Measurements from ENCODE around the gene CARD6. TPM values are rescaled to one million over a fixed set of nuclear protein-coding genes. Genes with fewer than 3 reads are reported as not detected.

Gene CARD6
- total and polyA plus RNA-seq, 9 of the 15 experiments (the other 6 are each of a cell fraction or from before 2014, with no cell fraction given) = 3.5 to 8.3 (median 5.9) TPM

- TF ChIP-seq ZNF124 (CRISPR knock-in tag; IDR thresholded peaks at IDR 0.05) = no peak
Measured at GRCh38 chr5:40906351-40906751, 65.2 kb downstream of the CARD6 start (continued).

GRCh38 chr5:40909264-40909663 lies 68.1 kb downstream of the CARD6 start, which contains the start of gene C7:
C7 (plus strand) TSS chr5:40909497; CDS start chr5:40909611, 114 bp downstream.
- ATAC-seq (peak; percentile 32), FAIRE-seq (no peak), DNase-seq (ENCODE audit: extremely low read depth in 1 of 4, low spot score in 3 of 4) (peak in 1 of 4 experiments; percentile 24)
- ChIA-PET CTCF (ENCODE audit: low intra/inter-chr PET ratio) (no interaction called here), POLR2A (no interaction called here)
- Histone ChIP-seq H3K4me2 (ENCODE audit: insufficient read depth, low read length) (no peak within 1 kb of the TSS), H3K9ac (ENCODE audit: insufficient read depth in 1 of 2, low read depth in 2 of 2, low read length in 2 of 2) (no peak within 1 kb of the TSS), H3K4me3 (no peak within 1 kb of the TSS), H4K20me1 (replicated peaks; ENCODE audit: control insufficient read depth, insufficient read depth, low read length) (no peaks in the 10 kb centered on the region), H3K4me1 (replicated peaks in 1 of 2; ENCODE audit: control insufficient read depth in 2 of 2, insufficient read depth in 2 of 2, low read length in 2 of 2) (no peaks in the 10 kb centered on the region), H3K27ac (ENCODE audit: extremely low read depth, low read depth, low read length) (no peak within 1 kb of the TSS), H3K27me3 (ENCODE audit: control insufficient read depth in 2 of 2, insufficient read depth in 2 of 2, low read length in 2 of 2) (no peaks in the 10 kb centered on the region), H3K36me3 (ENCODE audit: control insufficient read depth, insufficient read depth, low read length) (no peaks in the 10 kb centered on the region), H2AFZ (ENCODE audit: low read depth, low read length) (no peak within 1 kb of the TSS), H3K9me1 (ENCODE audit: control insufficient read depth, insufficient read depth, low read length) (no peaks in the 10 kb centered on the region), H3K9me3 (replicated peaks; ENCODE audit: control insufficient read depth, insufficient read depth, low read depth, low read length) (no peaks in the 10 kb centered on the region), H3K79me2 (ENCODE audit: control insufficient read depth, insufficient read depth, low read length) (no peaks in the 10 kb centered on the region)
- intact Hi-C loops (cut with micrococcal nuclease) (loop anchor here (10.0 kb wide), 1 partner anchor 726 kb away; no protein-coding TSS in a partner anchor), in situ Hi-C loops (cut with MboI) (no loop called here)
- BruUV-seq (replicated peaks) = no TSS peak
- 0% methylated on average over 3 of the region's 3 CpGs for WGBS (ENCODE audit: insufficient coverage, low coverage, missing lambda C conversion rate)
- TF ChIP-seq PREB (CRISPR knock-in tag; IDR thresholded peaks at IDR 0.05) = no peak
- TF ChIP-seq RCOR1 (IDR thresholded peaks at IDR 0.05; ENCODE audit: borderline replicate concordance in 1 of 2, low read depth in 2 of 2, low read length in 2 of 2) = peak in 1 of 2 experiments; percentile 80; a peak in 2 of 4 replicates
- TF ChIP-seq HMG20B (CRISPR knock-in tag; IDR thresholded peaks at IDR 0.05) = no peak
- TF ChIP-seq CBFA2T3 (IDR thresholded peaks at IDR 0.05) = peak; percentile 81
- no peak for TF ChIP-seq HDGF (IDR thresholded peaks at IDR 0.05)
- TF ChIP-seq ZNF197 (CRISPR knock-in tag; IDR thresholded peaks at IDR 0.05; ENCODE audit: low read depth) = no peak
- peak; percentile 30; the same call in 1 of the 2 replicates for TF ChIP-seq NCOR1 (IDR thresholded peaks at IDR 0.05)
- TF ChIP-seq KDM1A (IDR thresholded peaks at IDR 0.05) = peak; percentile 81 to 82; a peak in 3 of 4 replicates
- peak; percentile 51; the same call in 1 of the 2 replicates for TF ChIP-seq STAT5A (IDR thresholded peaks at IDR 0.05; ENCODE audit: borderline replicate concordance, low read length)
- TF ChIP-seq ZC3H8 (IDR thresholded peaks at IDR 0.05) = no peak
- TF ChIP-seq TEAD4 (IDR thresholded peaks at IDR 0.05; ENCODE audit: low read length) = peak; percentile 72
- no peak for TF ChIP-seq TEAD4 (CRISPR knock-in tag; IDR thresholded peaks at IDR 0.05; ENCODE audit: borderline replicate concordance)
- peak; percentile 53 for TF ChIP-seq ARID1B (IDR thresholded peaks at IDR 0.05)
- no peak for TF ChIP-seq BMI1 (IDR thresholded peaks at IDR 0.05; ENCODE audit: low read length)
- no peak for TF ChIP-seq PYGO2 (tag; IDR thresholded peaks at IDR 0.05)
- TF ChIP-seq ZBTB33 (CRISPR knock-in tag; IDR thresholded peaks at IDR 0.05) = no peak
- no peak for TF ChIP-seq ZNF507 (tag; conservative IDR thresholded peaks at IDR 0.05)
- TF ChIP-seq ZNF280B (CRISPR knock-in tag; IDR thresholded peaks at IDR 0.05) = no peak
- 0 out of 2 replicates have a peak, but pooled peaks have one; percentile 14 for TF ChIP-seq NFIC (IDR thresholded peaks at IDR 0.05)
- peak; percentile 68; the same call in 1 of the 2 replicates for TF ChIP-seq KLF16 (IDR thresholded peaks at IDR 0.05)
